Stimulated activated CD8-positive, alpha-beta memory T cell treated with anti-CD3 and anti-CD28 coated beads, Interleukin-15, amount 100 ng/mL, for 48 hours (primary cell): ENCODE data around the gene OLFM1.
"Not testable (repeated sequence)": the region's sequence is repeated elsewhere in the genome, so short reads cannot be mapped to it uniquely, and the experiment has no call there.

Experiments used
- DNase-seq, 2 donors: peaks; one replicate each; pipeline ENCODE4 v3.0.0-alpha.2; 2020; ENCODE audit warnings: low read depth in 2 of 2

OLFM1 gene

GRCh38 chr9:135132008-135132407 lies 44.5 kb downstream of the OLFM1 start:
- DNase-seq = no peak

GRCh38 chr9:135134268-135135022 lies 47.0 kb downstream of the OLFM1 start:
- DNase-seq = no peak

GRCh38 chr9:135135171-135135928 lies 47.9 kb downstream of the OLFM1 start:
- DNase-seq = no peak

- DNase-seq = no peak
Observed at GRCh38 chr9:135135929-135136315, 48.5 kb downstream of the OLFM1 start.

- no peak for DNase-seq
Observed at GRCh38 chr9:135136481-135136880, 49.0 kb downstream of the OLFM1 start.

- DNase-seq = no peak
Observed at GRCh38 chr9:135136991-135137832, 49.7 kb downstream of the OLFM1 start.

GRCh38 chr9:135138078-135138855 lies 50.8 kb downstream of the OLFM1 start:
- no peak for DNase-seq

- no peak for DNase-seq
Observed at GRCh38 chr9:135139366-135139959, 52.0 kb downstream of the OLFM1 start.

GRCh38 chr9:135141183-135141774 lies 53.8 kb downstream of the OLFM1 start:
- no peak for DNase-seq

- no peak for DNase-seq
Observed at GRCh38 chr9:135144581-135145170, 57.2 kb downstream of the OLFM1 start.

- no peak for DNase-seq
Observed at GRCh38 chr9:135145312-135145711, 57.8 kb downstream of the OLFM1 start.

- DNase-seq = no peak
Observed at GRCh38 chr9:135146241-135146640, 58.8 kb downstream of the OLFM1 start.

- DNase-seq = no peak
Observed at GRCh38 chr9:135146766-135147473, 59.5 kb downstream of the OLFM1 start.

- no peak for DNase-seq
Observed at GRCh38 chr9:135147474-135147805, 60.0 kb downstream of the OLFM1 start.

- no peak for DNase-seq
Observed at GRCh38 chr9:135147938-135148337, 60.5 kb downstream of the OLFM1 start.

GRCh38 chr9:135148386-135148785 lies 60.9 kb downstream of the OLFM1 start:
- DNase-seq = no peak

- DNase-seq = not testable (repeated sequence)
Observed at GRCh38 chr9:135149901-135150300, 62.4 kb downstream of the OLFM1 start.

- DNase-seq = no peak
Observed at GRCh38 chr9:135150981-135151380, 63.5 kb downstream of the OLFM1 start.

- DNase-seq = no peak
Observed at GRCh38 chr9:135151757-135152613, 64.5 kb downstream of the OLFM1 start.
